Measurements from ENCODE around the gene FAM168A. TPM values are rescaled to one million over a fixed set of nuclear protein-coding genes. Genes with fewer than 3 reads are reported as not detected.

The FAM168A gene
- total and polyA plus RNA-seq, 2 of the 8 experiments (the other 6 are each of a cell fraction or from before 2014, with no cell fraction given): 17.1 to 21.6 TPM

GRCh38 chr11:73396251-73396930, 201.5 kb downstream of the FAM168A start:
- H3K9me3 ChIP-seq (ENCODE audit: insufficient read depth in 2 of 2, low read depth in 1 of 2, low read length in 1 of 2): no peaks in the 10 kb centered on the region
- no peak overlapping the region for H2BK15ac ChIP-seq (ENCODE audit: low read length)
- no peak overlapping the region for H4K91ac ChIP-seq (replicated peaks; ENCODE audit: insufficient read length, low read length)
- H3K36me3 ChIP-seq (ENCODE audit: control insufficient read depth in 2 of 4, insufficient read depth in 4 of 4, low read length in 3 of 4): no peaks in the 10 kb centered on the region
- H4K5ac ChIP-seq (ENCODE audit: insufficient read length, low read depth, low read length): no peak overlapping the region
- H2BK120ac ChIP-seq (replicated peaks; ENCODE audit: low read depth, low read length): no peak overlapping the region
- no peak overlapping the region for H2AK5ac ChIP-seq (ENCODE audit: low read depth, low read length)
- no peak overlapping the region for H2BK5ac ChIP-seq (ENCODE audit: low read depth, low read length)
- ChIA-PET CTCF (ENCODE audit: partially characterized antibody) (interaction anchor here (0.6 to 59.1 kb wide), 13 partner anchors 7 to 265 kb away, joined by 3 to 1456 read pairs (median 4); no protein-coding TSS in a partner anchor), POLR2A (ENCODE audit: partially characterized antibody) (interaction anchor here (0.6 to 2.7 kb wide), 7 partner anchors 11 to 670 kb away, joined by 3 to 8 read pairs (median 4); no protein-coding TSS in a partner anchor)
- no peak overlapping the region for H4K8ac ChIP-seq (ENCODE audit: extremely low read depth, insufficient read depth, low read length)
- H3K18ac ChIP-seq (ENCODE audit: extremely low read depth, low read length): no peak overlapping the region
- no peak overlapping the region for H2AFZ ChIP-seq (ENCODE audit: low read length)
- H2BK20ac ChIP-seq (ENCODE audit: low read length): no peak overlapping the region
- DNase-seq (ENCODE audit: low read depth in 1 of 2, low spot score in 2 of 2) (no peak), FAIRE-seq (no peak)
- peaks cover 0 to 3% (median 0%) of the 10 kb centered on the region in 4 experiments; a peak in 2 of 7 replicates for H3K4me1 ChIP-seq (replicated peaks in 1 of 4; ENCODE audit: control insufficient read depth in 3 of 4, insufficient read depth in 4 of 4, low read length in 3 of 4)
- no peak overlapping the region for H3K14ac ChIP-seq (ENCODE audit: insufficient read length)
- WGBS, 2 experiments (ENCODE audit: extremely low coverage in 1 of 2, insufficient coverage in 1 of 2, insufficient read length in 1 of 2, insufficient replicate concordance in 2 of 2, low coverage in 1 of 2, low lambda C conversion rate in 2 of 2, missing lambda C conversion rate in 1 of 2): 85% methylated on average over 6 of the region's 6 CpGs; no CpG with 5 or more reads in 1 of the 2 experiments
- no peak overlapping the region for H3K4ac ChIP-seq (replicated peaks; ENCODE audit: insufficient read length, low read depth, low read length)
- H3K79me1 ChIP-seq (ENCODE audit: low read depth, low read length): no peaks in the 10 kb centered on the region
- H3K4me2 ChIP-seq (ENCODE audit: insufficient read depth in 1 of 2, low read depth in 2 of 2, low read length in 2 of 2): no peak overlapping the region
- no peak overlapping the region for H2BK12ac ChIP-seq (ENCODE audit: low read depth, low read length)
- H3K23me2 ChIP-seq (ENCODE audit: low read depth, low read length): no peaks in the 10 kb centered on the region
- H3K23ac ChIP-seq (ENCODE audit: insufficient read length): no peak overlapping the region
- H3K27ac ChIP-seq (ENCODE audit: low read depth, low read length): no peak overlapping the region
- no peak overlapping the region for H3K9ac ChIP-seq (replicated peaks in 1 of 4; ENCODE audit: extremely low read depth in 1 of 4, low read depth in 3 of 4, low read length in 3 of 4)
- no peaks in the 10 kb centered on the region for H3K27me3 ChIP-seq (replicated peaks in 1 of 4; ENCODE audit: control insufficient read depth in 3 of 4, extremely low read depth in 1 of 4, insufficient read depth in 3 of 4, low read length in 3 of 4)
- H3K4me3 ChIP-seq (ENCODE audit: extremely low read depth in 1 of 4, insufficient read depth in 2 of 4, low read depth in 3 of 4, low read length in 4 of 4): no peak overlapping the region
- H3K56ac ChIP-seq (replicated peaks; ENCODE audit: insufficient read length, low read depth, low read length): no peak overlapping the region
- peaks cover 3 to 4% of the 10 kb centered on the region in 2 experiments for H4K20me1 ChIP-seq (replicated peaks in 1 of 2; ENCODE audit: control insufficient read depth in 1 of 2, insufficient read depth in 2 of 2, low read length in 2 of 2)
- no peaks in the 10 kb centered on the region for H3K79me2 ChIP-seq (ENCODE audit: control insufficient read depth in 1 of 2, insufficient read depth in 2 of 2, low read length in 2 of 2)
- TF ChIP-seq HDAC2 (IDR thresholded peaks at IDR 0.05; ENCODE audit: borderline replicate concordance in 1 of 2, low read depth in 2 of 2, low read length in 2 of 2) (no peak), SP1 (IDR thresholded peaks at IDR 0.05; ENCODE audit: low read depth, low read length) (no peak), TBP (IDR thresholded peaks at IDR 0.05; ENCODE audit: low read depth, low read length) (no peak), POU5F1 (IDR thresholded peaks at IDR 0.05; ENCODE audit: low read depth, low read length) (no peak), KDM5A (IDR thresholded peaks at IDR 0.05; ENCODE audit: low read length) (no peak), SIN3A (conservative IDR thresholded peaks at IDR 0.05 in 1 of 2, IDR thresholded peaks at IDR 0.05 in 1 of 2; ENCODE audit: low read depth in 1 of 2, low read length in 2 of 2) (no peak), KDM1A (IDR thresholded peaks at IDR 0.05; ENCODE audit: borderline replicate concordance, low read length) (no peak), SRF (IDR thresholded peaks at IDR 0.05; ENCODE audit: low read depth, low read length) (no peak), POLR2A (IDR thresholded peaks at IDR 0.05; ENCODE audit: control extremely low read depth in 1 of 2, low read depth in 2 of 2, low read length in 2 of 2) (no peak), TCF12 (IDR thresholded peaks at IDR 0.05; ENCODE audit: low read depth, low read length) (no peak)
- TF ChIP-seq, protein P1, sequence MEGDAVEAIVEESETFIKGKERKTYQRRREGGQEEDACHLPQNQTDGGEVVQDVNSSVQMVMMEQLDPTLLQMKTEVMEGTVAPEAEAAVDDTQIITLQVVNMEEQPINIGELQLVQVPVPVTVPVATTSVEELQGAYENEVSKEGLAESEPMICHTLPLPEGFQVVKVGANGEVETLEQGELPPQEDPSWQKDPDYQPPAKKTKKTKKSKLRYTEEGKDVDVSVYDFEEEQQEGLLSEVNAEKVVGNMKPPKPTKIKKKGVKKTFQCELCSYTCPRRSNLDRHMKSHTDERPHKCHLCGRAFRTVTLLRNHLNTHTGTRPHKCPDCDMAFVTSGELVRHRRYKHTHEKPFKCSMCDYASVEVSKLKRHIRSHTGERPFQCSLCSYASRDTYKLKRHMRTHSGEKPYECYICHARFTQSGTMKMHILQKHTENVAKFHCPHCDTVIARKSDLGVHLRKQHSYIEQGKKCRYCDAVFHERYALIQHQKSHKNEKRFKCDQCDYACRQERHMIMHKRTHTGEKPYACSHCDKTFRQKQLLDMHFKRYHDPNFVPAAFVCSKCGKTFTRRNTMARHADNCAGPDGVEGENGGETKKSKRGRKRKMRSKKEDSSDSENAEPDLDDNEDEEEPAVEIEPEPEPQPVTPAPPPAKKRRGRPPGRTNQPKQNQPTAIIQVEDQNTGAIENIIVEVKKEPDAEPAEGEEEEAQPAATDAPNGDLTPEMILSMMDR (IDR thresholded peaks at IDR 0.05; ENCODE audit: control extremely low read depth in 1 of 3, insufficient read depth in 1 of 3, low read depth in 1 of 3, low read length in 3 of 3): no peak

Data from H1 (cell line).